HG03175 (cell line): ENCODE results near the gene ST6GALNAC2.
"Not testable (repeated sequence)": the region's sequence is repeated elsewhere in the genome, so short reads cannot be mapped to it uniquely, and the experiment has no call there.

Experiments
- ATAC-seq: cut with Tn5 transposase; IDR thresholded peaks from one replicate; pipeline ENCODE4 v1.9.1; 2021; ENCODE audit warnings: mild to moderate bottlenecking, moderate library complexity; ENCODE audit not compliant: unreplicated experiment

The ST6GALNAC2 gene

GRCh38 chr17:76542566-76542971, 43.1 kb downstream of the ST6GALNAC2 start:
- ATAC-seq, result no peak

- no peak for ATAC-seq
Observed at GRCh38 chr17:76541739-76542454, 43.8 kb downstream of the ST6GALNAC2 start.

GRCh38 chr17:76540381-76541300, 45.0 kb downstream of the ST6GALNAC2 start:
- no peak for ATAC-seq

GRCh38 chr17:76539631-76540271, 45.9 kb downstream of the ST6GALNAC2 start, which contains the start of gene PRCD:
TSS of gene PRCD (plus strand) at chr17:76540044. CDS start at chr17:76540142, 98 bp downstream.
- ATAC-seq, result no peak

GRCh38 chr17:76538941-76539570, 46.6 kb downstream of the ST6GALNAC2 start:
- ATAC-seq, result no peak

- no peak for ATAC-seq
Observed at GRCh38 chr17:76538281-76538931, 47.3 kb downstream of the ST6GALNAC2 start.

- no peak for ATAC-seq
Observed at GRCh38 chr17:76537578-76538280, 47.9 kb downstream of the ST6GALNAC2 start, which contains the start of gene CYGB. TSS of gene CYGB (minus strand) at chr17:76537709. CDS start at chr17:76537542, 167 bp downstream.

- no peak for ATAC-seq
Observed at GRCh38 chr17:76537288-76537577, 48.4 kb downstream of the ST6GALNAC2 start.

GRCh38 chr17:76536511-76537287, 49.0 kb downstream of the ST6GALNAC2 start:
- ATAC-seq, result no peak

- ATAC-seq, result no peak
Observed at GRCh38 chr17:76535788-76536510, 49.7 kb downstream of the ST6GALNAC2 start.

GRCh38 chr17:76534831-76535732, 50.6 kb downstream of the ST6GALNAC2 start:
- ATAC-seq, result no peak

GRCh38 chr17:76533640-76534359, 51.9 kb downstream of the ST6GALNAC2 start:
- not testable (repeated sequence) for ATAC-seq

- ATAC-seq, result no peak
Observed at GRCh38 chr17:76532072-76532651, 53.5 kb downstream of the ST6GALNAC2 start.

GRCh38 chr17:76531486-76532038, 54.1 kb downstream of the ST6GALNAC2 start:
- ATAC-seq, result no peak

- ATAC-seq, result no peak
Observed at GRCh38 chr17:76530811-76531485, 54.7 kb downstream of the ST6GALNAC2 start.
